Measurements from ENCODE around the gene UTS2B.

GRCh38 chr3:191355406-191355805, 25.1 kb upstream of the UTS2B start:
- no peak for TF ChIP-seq POLR2AphosphoS5 (IDR thresholded peaks at IDR 0.05; ENCODE audit: low read depth, low read length)
- no peak for TF ChIP-seq REST (IDR thresholded peaks at IDR 0.05; ENCODE audit: insufficient read depth in 1 of 2, low read depth in 2 of 2, low read length in 2 of 2)
- TF ChIP-seq TAF1 (IDR thresholded peaks at IDR 0.05; ENCODE audit: borderline replicate concordance, insufficient read depth, low read length): no peak
- no peak for TF ChIP-seq SIN3A (IDR thresholded peaks at IDR 0.05; ENCODE audit: borderline replicate concordance, insufficient read depth, low read length)
- no peak for TF ChIP-seq FOXP2 (optimal IDR thresholded peaks at IDR 0.05; ENCODE audit: borderline replicate concordance, extremely low read depth, extremely low read length, insufficient read depth)

Data from PFSK-1 (cell line).